HFF-Myc (cell line): ENCODE results near the gene TTLL7.

Source experiments
- DNase-seq: peaks from one replicate; pipeline ENCODE4 v3.0.0-alpha.2; 2011; ENCODE audit warnings: low read depth; ENCODE audit errors: extremely low read depth
- H3K4me3 ChIP-seq: replicated peaks from 2 replicates; pipeline ENCODE4 v1.5.1; 2011; ENCODE audit warnings: low read depth, mild to moderate bottlenecking, control low read depth, low read length
- TF ChIP-seq, protein P1 (sequence below): IDR thresholded peaks from 2 replicates; pipeline ENCODE4 v1.5.1; 2012; ENCODE audit warnings: mild to moderate bottlenecking, low read depth, low read length, control low read depth; ENCODE audit errors: missing control alignments

The TTLL7 gene

DNA sequence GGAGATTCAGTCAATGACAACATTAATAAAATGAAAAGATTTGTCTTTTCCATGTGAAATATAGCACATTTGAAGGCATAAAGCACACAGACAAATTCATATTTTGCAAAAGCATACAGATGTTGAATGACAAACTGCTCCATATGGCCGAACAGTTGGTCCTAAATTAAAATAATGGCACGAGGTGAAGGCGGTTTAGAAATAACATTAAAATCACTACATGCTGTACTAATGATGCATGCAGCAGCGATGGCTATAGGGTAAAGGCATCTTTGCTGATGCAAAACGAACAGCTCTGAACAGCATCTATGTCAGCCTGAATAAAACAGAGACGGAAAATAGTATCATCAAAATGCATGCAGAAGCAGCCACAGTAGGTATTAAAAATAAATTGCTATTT is 102.6 kb downstream of the TTLL7 start:
- no peak overlapping the region for H3K4me3 ChIP-seq
- TF ChIP-seq, protein P1, sequence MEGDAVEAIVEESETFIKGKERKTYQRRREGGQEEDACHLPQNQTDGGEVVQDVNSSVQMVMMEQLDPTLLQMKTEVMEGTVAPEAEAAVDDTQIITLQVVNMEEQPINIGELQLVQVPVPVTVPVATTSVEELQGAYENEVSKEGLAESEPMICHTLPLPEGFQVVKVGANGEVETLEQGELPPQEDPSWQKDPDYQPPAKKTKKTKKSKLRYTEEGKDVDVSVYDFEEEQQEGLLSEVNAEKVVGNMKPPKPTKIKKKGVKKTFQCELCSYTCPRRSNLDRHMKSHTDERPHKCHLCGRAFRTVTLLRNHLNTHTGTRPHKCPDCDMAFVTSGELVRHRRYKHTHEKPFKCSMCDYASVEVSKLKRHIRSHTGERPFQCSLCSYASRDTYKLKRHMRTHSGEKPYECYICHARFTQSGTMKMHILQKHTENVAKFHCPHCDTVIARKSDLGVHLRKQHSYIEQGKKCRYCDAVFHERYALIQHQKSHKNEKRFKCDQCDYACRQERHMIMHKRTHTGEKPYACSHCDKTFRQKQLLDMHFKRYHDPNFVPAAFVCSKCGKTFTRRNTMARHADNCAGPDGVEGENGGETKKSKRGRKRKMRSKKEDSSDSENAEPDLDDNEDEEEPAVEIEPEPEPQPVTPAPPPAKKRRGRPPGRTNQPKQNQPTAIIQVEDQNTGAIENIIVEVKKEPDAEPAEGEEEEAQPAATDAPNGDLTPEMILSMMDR: no peak
- DNase-seq: no peak

DNA sequence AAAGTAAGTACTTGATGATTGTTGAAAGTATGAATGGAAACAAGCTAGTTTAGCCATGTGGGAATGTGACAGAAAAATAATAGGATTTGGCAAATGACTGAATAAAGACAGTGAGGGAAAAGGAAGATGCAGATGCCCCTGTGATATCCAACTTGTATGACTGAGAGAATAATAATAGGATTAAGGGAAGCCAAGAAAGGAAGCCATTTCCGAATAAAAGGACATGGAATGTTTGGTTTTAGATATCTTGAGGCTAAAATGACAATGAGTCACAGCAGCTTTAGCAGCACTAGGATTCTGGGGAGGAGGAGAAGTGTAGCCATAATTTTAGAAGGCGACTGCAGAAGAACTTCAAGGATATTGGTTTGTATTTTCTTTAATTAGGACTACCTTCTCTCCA is 109.2 kb downstream of the TTLL7 start:
- no peak overlapping the region for H3K4me3 ChIP-seq
- TF ChIP-seq, protein P1: no peak
- no peak for DNase-seq

DNA sequence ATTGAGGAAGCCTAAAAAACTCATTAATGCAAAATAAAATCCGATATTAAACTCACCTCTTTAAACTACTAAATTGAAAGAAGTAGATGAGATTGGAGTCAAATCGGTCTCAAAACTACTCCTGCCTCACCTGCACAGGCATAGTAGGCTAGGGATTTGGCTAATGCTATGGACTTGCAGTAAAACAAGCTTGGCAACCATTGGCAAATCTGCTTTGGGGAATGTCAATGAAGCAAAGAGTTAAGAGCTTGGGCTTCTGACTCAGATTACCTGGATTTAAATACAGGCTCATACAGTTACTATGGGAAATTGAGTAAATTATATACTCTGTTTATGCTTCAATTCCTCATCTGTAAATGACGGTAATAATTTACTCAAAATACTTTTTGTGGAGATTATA is 111.4 kb downstream of the TTLL7 start:
- TF ChIP-seq, protein P1: no peak
- no peak for DNase-seq
- no peak overlapping the region for H3K4me3 ChIP-seq

DNA sequence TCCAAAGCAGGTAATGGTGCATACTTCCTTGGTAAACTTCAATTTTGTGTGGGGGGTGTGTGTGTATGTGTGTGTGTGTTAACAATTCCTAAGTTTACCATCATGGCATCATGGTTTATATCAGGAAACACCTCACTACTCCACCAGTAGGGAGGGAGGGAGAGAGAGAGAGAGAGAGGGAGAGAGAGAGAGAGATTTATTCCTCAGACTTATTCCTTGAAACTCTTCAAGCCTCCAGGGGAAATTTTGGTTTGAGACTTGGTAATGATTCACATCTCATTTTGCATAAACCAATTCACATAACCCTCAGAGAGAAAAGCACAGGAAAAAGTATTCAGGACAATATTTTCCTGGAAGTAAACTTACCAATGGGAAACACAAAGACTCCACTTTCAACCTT is 115.0 kb downstream of the TTLL7 start:
- DNase-seq: no peak
- TF ChIP-seq, protein P1: no peak
- no peak overlapping the region for H3K4me3 ChIP-seq

DNA sequence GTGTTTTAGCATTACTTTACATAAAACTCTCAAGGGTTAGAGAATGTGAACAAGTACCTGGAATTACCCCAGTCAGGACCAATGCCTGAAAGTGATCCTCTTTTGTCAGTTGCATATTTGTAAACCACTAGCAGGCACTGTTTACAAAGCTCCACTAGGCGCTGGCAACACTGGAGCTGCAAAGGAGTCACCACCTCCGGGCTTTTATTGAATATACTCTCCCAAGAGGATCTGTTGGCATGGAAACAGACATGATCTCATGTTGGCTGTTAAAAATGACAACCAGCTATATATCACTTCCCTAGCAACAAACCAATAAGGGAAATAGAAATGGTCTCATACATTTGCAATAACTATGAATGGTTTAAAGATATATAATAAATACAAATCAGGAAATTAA is 116.0 kb downstream of the TTLL7 start:
- peak; percentile 45 for DNase-seq
- TF ChIP-seq, protein P1: peak; percentile 23
- H3K4me3 ChIP-seq: no peak overlapping the region

DNA sequence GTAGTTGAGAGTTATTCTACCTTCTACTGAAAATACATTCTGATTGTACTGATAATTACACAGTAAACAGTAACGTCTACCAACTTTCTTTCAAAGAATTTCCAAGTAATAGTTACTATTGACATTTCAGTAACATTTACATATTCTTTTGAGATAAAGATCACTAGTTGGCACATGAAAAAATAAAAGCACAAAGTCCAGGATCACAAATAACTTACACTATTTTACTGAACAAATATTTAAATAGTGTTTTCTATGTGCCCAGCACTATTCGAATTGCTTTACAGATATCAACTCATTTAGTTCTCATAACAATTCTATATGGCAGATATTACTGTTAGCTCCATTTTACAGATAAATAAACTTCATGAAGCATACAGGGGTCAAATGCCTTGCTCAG is 126.4 kb downstream of the TTLL7 start:
- no peak overlapping the region for H3K4me3 ChIP-seq
- TF ChIP-seq, protein P1: no peak
- no peak for DNase-seq

DNA sequence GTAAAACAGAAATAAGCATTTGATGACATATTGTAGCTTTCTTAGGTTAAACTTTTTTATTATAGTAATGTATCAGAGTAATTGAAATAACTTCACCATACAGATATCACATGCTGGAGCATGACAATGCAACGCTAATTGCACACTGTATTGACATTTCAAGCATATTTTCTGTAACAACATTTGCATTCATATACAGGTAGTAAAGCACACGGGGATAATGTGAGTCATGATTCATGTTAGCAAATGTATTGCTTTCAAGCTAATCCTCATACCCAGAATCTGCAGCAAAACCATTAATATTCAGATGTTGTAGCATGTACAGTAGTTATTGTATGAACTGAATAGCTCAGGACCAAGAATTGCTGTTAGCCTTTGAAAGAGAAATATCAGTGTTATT is 133.9 kb downstream of the TTLL7 start:
- TF ChIP-seq, protein P1: no peak
- DNase-seq: no peak
- H3K4me3 ChIP-seq: no peak overlapping the region
